GM19043 (cell line): ENCODE data around the gene MRPL46.
"Not testable (repeated sequence)": the region's sequence is repeated elsewhere in the genome, so short reads cannot be mapped to it uniquely, and the experiment has no call there.

Experiments used
- ATAC-seq: cut with Tn5 transposase; IDR thresholded peaks from one replicate; pipeline ENCODE4 v1.9.1; 2021; ENCODE audit warnings: low read depth; ENCODE audit not compliant: unreplicated experiment

MRPL46 gene

GRCh38 chr15:88448991-88449461, 18.2 kb downstream of the MRPL46 start:
- ATAC-seq, result no peak

GRCh38 chr15:88447741-88448140, 19.4 kb downstream of the MRPL46 start:
- no peak for ATAC-seq

- ATAC-seq, result no peak
Observed at GRCh38 chr15:88447206-88447605, 20.0 kb downstream of the MRPL46 start.

GRCh38 chr15:88441076-88441730, 26.0 kb downstream of the MRPL46 start:
- no peak for ATAC-seq

GRCh38 chr15:88440021-88440420, 27.2 kb downstream of the MRPL46 start:
- no peak for ATAC-seq

GRCh38 chr15:88438181-88438580, 29.0 kb downstream of the MRPL46 start:
- ATAC-seq, result no peak

GRCh38 chr15:88434106-88434505, 33.1 kb downstream of the MRPL46 start:
- not testable (repeated sequence) for ATAC-seq

GRCh38 chr15:88433046-88433685, 34.0 kb downstream of the MRPL46 start:
- ATAC-seq, result no peak

GRCh38 chr15:88431441-88431840, 35.7 kb downstream of the MRPL46 start:
- no peak for ATAC-seq

- ATAC-seq, result no peak
Observed at GRCh38 chr15:88430051-88430450, 37.1 kb downstream of the MRPL46 start.

- no peak for ATAC-seq
Observed at GRCh38 chr15:88428805-88429605, 38.2 kb downstream of the MRPL46 start.

GRCh38 chr15:88428053-88428452, 39.1 kb downstream of the MRPL46 start:
- ATAC-seq, result no peak

- no peak for ATAC-seq
Observed at GRCh38 chr15:88426304-88426703, 40.9 kb downstream of the MRPL46 start.

GRCh38 chr15:88423331-88423730, 43.9 kb downstream of the MRPL46 start:
- ATAC-seq, result no peak

- no peak for ATAC-seq
Observed at GRCh38 chr15:88419830-88420229, 47.4 kb downstream of the MRPL46 start.
